T follicular helper cell (primary cell): ENCODE data around the gene APEX1.

Experiments used
- DNase-seq: peaks from one replicate; pipeline ENCODE4 v3.0.0-alpha.2; 2020; ENCODE audit warnings: low read depth
- total RNA-seq, 2 experiments: gene quantifications; one replicate each; lab custom pipeline; 2026; lab: John Stamatoyannopoulos, UW

Gene APEX1
- 102 to 170 reads per million in 2 experiments for total RNA-seq

DNA sequence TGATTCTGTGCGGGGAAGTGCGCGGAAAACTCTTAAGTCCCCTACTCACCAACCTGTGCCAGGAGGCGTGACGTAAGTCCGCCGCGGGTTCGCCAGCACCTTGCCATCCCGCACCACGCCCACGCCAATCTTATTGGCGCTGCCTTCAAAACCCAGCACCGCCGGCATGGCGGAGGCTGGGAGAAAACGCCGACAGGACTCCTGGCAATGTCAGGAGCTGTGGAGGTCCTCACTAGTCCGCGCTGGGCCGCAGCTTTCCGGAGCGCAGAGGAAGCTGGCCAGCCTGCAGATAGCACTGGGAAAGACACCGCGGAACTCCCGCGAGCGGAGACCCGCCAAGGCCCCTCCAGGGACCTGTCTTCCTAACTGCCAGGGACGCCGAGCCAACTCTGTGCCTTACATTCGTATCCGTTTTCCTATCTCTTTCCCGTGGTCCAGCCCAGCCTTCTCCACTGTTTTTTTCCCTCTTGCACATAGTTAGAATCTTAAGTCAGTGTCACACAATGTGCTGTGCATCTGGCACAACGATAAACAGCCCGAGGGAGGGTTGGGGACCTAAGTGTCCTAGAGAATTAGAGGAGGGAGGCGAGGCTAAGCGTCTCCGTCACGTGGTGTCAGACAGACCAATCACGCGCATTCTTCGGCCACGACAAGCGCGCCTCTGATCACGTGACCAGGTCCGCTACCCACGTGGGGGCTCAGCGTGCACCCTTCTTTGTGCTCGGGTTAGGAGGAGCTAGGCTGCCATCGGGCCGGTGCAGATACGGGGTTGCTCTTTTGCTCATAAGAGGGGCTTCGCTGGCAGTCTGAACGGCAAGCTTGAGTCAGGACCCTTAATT, at the start of gene APEX1, which contains the start of gene OSGEP:
APEX1 (plus strand) TSS at position 711 of the 839 bp plus-strand sequence. CDS start 420 bp downstream, outside the sequence.
OSGEP (minus strand) TSS at position 297 of the 839 bp plus-strand sequence; CDS start at position 168, 129 bp downstream.
- DNase-seq = peak; percentile 98

DNA sequence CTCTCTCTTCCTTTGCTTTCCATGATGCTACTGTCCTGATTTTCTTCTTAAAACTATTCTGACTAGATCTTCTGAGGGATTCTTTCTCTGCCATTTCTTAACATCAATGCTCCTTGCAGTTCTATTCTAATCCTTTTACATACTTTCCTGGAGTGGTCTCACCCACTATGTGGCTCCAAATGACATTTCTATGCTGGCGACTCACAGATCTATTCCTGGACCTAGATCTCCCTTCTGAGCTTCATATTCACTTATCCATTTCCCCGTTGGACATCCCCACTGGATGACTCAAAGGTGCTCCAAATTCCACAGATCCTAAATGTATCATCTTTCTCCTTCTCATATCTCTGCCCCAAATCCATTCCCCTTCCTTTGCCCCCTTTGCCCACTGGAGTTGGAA, 45.8 kb upstream of the APEX1 start:
- no peak for DNase-seq

DNA sequence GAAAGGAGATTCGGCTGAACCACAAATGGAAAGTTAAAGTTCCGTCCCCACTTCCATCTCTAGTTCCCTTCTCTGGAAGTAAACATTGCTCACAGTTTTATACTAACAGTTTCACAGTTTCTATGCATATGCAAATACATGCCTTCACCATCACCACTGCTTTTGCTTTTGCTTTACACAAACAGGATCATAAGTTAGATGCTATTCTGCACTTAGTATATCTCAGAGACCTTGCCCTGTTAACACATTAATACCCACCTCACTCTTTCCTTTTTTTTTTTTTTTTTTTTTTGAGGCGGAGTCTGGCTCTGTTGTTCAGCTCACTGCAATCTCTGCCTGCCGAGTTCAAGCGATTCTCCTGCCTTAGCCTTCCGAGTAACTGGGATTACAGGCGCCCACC, 42.6 kb upstream of the APEX1 start:
- DNase-seq = no peak

DNA sequence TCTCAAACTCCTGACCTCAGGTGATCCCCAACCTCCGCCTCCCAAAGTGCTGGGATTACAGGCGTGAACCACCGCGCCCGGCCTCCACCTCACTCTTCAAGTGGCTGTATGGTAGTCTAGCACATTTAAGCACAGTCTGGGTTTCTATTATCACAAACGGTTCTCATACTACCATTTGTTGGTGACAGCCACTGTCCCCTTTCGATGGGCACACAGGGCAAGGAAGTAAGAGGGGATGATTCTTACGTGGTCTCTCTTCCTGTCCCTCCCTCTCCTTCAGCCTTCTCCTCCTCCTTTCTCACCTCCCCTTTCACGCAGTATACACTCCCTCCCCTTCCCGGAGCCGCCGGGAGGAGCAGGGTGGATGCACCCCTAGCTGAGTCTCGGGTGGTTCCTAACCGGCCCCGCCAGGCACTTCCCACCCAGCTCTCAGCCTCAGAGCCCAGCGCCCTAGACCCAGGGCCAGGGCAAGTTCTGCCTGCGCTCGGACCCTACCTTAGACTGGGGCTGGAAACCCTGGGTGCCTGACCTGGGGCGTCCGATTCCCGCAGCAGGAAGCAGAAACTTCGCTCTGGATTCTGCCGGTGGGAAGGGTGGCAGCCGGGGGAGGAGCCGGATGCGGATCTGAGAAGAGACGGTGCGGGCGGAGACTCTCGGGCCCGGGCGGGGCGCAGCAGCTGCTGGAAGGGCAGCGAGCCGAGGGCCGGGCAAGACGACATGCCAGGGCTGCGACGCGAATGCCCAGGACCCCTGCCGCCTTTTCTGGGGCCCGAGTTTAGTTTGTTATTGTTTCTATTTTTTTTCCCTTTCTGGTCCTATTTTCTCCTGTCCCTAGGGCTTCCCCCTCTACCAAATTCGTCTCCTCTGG, 41.9 kb upstream of the APEX1 start, which contains the start of gene TEP1:
TEP1 (minus strand) TSS at position 626 of the 868 bp plus-strand sequence. CDS start 5,062 bp downstream, outside the sequence.
- DNase-seq = peak; percentile 58

DNA sequence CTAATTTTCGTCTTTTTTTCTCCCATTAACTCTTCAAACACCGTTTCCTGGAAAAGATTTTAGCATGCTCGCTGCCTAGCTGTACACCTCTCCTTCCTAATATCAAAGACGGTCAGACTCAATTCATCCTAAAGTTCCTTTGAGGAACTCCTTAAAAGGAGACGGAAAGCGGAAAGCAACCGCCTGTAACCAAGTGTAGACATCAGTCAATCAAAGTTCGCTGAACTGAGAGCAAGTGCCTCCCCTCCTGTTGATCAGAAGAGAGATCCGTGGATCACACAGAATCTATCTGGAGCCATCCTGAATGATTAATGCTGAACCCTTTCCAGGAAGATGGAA, 41.3 kb upstream of the APEX1 start:
- DNase-seq = no peak

DNA sequence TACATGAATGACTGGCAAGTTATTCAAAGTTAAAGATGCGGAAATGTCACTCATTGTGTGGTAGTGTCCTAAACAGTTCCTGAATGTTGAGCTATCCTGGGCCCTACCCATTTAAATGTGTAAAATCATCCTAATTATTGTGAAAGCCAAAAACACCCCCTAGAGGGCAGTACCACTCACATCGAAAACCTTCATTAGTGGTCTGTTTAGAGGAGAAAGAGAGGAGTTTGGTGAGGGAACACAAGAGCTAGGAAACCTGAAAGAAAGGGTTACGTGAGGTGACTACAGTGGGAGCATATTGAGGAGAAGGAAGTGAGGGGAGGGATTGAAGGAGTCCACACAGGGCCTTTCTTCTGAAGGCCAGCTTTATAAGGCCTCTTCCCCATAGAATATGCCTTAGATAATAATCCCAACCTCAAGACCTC, 39.2 kb upstream of the APEX1 start:
- DNase-seq = no peak

DNA sequence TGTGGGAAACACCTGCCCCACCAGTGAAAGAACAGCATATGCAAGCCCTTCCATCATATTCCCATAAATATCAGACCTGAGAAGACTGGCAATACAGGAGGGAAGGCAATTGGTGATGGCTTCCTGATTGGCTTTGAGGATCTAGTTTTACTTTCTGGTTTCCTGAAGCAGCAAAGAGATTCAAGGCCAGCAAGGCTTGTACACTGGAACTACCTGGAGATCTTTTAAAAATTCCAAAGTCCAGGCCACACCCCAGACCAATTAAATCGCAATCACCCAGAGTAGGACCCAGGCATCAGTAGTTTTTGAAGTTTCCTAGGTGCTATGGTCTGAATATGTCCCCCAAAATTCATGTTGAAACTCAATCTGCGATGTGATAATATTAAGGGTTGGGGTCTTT, 38.8 kb upstream of the APEX1 start:
- no peak for DNase-seq

DNA sequence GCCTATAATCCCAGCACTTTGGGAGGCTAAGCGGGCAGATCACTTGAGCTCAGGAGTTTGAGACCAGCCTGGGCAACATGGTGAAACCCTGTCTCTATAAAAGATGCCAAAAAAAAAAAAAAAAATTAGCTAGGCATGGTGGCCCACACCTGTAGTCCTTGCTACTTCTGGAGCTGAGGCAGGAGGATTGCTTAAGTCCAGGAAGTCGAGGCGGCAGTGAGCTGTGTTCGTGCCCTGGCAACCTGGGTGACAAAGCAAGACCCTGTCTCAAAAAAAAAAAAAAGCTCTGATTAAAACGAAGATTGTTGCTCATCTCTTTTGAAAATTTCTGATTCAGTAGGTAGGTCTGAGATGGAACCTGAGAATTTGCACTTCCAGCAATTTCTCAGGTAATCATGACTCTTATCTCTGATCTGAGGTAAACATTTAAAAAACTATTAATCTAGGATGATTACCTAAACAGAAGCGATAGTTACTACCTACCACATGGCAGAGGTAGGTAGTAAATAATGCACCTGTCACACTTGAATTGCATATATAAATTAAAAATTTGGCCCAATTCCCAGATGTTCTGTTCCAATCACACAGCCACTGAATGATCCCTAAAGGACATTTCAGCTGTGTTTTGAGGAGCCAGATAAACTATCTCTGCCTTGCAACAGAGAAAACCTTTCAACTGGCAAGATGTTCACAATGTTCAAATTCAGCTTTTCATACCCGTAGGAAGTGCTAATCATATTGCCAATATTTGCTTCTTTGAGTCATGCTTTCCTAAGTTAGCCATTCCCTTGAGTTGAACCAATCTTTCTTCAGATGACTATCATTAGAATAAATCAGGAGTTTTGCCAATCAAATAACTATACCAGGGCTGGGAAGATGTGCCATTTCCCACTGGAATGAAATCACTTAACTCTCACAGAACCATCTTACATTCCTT, 37.5 kb upstream of the APEX1 start:
- DNase-seq = no peak

DNA sequence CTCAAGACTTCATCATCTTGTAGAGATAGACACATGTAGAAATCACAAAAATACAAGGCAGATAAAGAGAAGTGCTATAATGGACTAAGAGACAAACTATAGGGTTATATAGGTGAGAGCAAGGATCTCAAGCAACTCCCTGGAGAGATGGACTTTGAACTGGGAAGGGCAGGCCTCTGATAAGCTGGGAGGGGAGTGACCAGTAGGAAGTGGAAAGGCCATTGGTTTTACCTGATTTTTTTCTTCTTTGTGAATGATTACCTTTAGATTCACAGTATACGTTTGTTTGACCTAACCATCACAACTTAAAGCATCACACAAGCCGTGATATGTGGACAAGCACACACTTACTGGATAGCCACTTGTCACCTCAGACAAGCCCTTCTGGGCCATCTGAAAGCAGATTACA, 36.5 kb upstream of the APEX1 start:
- no peak for DNase-seq

DNA sequence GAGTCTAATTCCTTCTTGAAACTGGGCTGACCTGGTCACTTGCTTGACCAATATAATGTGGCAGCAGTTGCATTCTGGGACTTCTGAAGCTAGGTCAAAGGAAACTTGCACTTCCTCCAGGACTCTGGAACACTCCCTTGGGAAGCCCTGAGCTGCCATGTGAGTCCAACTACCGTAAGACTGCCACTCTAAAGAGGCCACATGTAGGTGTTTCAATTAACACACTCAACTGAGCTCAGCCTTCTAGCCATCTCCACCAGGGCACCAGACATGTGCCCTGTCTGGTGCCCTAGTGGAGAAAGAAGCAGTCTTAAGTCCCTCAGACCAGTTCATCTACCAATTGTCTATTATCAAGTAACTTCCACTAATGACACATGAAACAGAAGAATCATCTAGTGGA, 35.6 kb upstream of the APEX1 start:
- no peak for DNase-seq

DNA sequence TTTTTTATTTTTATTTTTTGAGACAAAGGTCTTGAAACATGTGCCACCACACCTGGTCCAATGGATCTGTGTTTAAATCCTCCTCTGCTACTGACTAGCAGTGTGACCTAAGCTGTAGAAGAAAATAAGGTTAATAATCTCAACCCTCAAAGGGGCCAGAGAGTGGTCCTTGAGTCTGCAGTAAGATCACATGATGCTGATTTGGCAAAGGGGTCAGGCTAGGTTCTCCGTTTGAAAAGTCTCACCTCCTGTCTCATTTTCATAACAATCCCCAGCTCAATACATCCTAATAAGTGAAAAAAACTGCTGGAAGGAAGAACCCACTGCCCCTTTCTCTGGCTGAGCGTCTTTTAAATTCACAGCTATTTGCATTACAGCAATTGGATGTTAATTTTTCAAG, 33.8 kb upstream of the APEX1 start:
- DNase-seq = no peak

DNA sequence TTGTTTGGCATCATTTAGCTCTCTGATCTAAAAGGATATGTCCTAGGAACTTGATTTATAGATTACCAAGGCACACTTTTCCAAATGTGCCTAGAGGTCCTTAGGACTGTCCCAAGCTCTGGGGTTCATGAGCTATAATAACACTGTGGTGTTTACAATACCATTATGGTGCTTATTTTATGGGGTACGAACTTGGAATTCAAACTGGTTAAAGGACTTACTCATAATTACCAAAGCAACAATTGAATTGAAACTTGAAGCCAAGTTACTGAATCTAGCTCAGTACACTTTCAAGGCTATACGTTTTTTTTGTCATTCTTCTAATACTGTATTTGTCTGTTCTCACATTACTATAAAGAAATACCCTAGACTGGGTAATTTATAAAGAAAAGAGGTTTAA, 32.1 kb upstream of the APEX1 start:
- DNase-seq = no peak

DNA sequence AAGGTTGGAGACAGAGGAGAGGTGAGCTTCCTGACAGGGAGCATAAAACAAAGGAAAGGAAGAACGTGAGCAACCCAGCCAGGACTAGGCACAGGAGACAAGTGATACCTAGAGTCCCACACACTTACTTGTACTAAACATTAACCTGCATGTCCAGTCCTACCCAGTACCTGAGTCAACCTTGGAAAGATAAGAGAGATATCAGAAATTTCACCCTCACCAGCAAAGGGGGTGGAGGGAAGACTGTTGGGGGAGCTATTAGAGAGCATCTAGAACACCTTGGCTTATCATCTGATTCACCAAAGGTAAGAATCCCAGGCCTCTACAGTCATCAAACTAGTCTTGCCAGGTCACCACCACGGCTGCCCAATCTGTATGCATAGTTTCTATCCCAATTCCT, 30.2 kb upstream of the APEX1 start:
- DNase-seq = no peak

DNA sequence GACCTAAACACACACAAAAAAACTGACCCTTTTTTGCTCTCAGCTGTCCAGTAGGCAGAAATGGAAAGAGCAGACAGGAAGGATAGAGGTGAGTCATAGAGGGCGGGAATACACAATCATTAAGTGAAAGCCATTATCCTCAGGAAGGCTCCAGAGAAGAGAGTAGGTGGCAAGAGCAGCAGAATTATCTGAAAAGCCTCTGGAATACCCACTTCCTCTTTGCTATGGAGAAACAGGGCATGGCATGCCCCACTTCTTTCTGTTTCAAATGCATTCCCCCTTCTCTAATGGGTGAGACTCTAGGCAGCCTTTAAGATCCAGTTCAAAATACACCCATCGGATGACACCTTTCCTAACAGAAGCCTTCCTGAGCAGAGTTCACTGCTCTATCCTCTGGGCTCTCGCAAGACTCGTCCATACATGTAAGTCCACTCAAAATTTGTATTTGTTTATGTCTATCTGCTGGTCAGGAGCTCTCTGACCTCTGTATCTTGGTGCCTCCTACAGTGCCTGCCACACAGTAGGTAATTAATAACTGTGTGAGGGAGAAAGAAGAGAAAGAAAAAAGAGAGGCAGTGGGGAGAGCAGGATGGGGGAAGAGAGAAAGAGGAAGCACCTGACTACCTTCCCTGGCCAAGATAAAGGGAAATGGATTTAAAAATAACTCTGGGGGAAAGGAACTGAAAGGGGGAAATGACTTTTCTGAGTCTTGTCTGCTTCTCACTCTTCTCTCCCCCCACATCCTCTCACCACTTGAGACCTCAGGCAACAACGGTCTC, 27.6 kb upstream of the APEX1 start:
- no peak for DNase-seq

DNA sequence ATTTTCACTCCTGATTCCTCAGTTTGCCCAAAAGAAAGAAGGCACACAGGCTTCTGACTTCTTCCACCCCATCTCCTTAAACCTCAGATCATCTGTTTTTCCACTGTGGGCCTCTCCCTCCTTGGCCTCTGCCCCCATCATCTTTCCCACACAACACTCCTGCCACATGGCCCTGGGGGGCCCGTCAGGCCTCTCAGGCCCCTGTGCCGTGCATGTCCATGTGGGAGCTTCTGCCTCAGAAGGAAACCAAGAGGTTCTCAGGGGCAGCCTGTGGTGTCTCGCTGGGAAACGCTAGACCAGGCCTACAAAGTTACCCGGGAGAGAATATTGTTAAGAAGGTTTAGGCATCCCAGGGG, 27.0 kb upstream of the APEX1 start:
- no peak for DNase-seq

DNA sequence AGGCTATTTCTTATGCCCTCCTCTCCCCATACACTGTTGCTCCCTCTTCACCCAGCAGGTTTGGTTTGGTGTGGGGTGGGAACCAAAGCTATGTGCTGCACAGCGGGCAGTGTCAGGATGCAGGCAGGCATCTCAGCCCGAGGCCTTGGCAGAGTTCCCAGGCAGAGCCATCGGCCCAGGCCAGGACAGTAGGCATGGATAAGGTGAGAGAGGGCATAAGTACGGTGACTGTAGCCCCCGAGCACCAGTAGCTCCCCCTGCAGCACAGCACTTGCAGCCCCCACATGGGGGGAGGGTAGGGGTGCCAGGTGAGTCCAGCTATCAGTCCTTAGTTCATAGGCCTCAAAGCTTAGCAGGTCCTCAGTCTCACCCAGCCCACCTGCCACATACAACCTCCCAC, 26.2 kb upstream of the APEX1 start:
- DNase-seq = no peak

DNA sequence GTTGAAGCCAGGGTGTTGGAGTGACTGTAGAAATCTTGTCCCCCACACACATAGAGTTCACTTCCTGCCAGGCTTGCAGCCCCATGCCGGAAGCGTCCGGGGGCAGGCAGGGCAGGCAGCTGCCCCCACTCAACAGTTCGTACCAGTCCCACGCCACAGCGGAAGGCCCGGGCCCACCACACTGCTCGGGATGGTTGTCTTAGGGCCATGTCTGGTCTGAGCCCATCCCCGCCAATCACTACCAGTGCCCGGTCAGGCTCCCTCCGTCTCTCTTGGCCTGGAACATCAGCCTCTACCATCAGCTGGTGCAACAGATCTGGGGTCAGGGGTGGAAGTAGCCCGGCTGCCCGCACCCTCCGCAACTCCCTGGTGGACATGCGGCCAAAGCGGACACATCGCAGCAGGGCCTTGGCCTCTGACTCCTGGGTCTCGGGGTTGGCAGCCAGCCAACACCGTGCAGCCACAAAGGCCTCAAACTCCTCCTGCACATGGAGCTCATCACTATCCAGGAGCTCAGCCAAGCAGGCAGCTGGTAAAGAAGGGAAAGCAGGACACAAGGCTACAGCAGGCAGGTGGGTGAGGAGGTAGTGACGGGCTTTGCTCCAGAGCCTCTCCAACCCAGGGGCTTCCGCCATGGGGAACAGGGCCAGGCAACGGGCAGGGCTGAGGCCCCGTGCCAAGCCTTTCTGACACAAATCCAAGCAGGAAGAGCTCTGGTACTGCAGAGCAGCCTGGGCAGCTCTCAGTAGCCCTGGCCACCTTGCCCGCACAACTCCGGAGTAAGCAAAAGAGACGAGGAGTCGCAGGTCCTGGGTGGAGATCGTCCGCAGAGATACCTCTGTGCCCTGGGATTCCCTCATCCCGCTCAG, 25.0 kb upstream of the APEX1 start:
- DNase-seq = no peak

DNA sequence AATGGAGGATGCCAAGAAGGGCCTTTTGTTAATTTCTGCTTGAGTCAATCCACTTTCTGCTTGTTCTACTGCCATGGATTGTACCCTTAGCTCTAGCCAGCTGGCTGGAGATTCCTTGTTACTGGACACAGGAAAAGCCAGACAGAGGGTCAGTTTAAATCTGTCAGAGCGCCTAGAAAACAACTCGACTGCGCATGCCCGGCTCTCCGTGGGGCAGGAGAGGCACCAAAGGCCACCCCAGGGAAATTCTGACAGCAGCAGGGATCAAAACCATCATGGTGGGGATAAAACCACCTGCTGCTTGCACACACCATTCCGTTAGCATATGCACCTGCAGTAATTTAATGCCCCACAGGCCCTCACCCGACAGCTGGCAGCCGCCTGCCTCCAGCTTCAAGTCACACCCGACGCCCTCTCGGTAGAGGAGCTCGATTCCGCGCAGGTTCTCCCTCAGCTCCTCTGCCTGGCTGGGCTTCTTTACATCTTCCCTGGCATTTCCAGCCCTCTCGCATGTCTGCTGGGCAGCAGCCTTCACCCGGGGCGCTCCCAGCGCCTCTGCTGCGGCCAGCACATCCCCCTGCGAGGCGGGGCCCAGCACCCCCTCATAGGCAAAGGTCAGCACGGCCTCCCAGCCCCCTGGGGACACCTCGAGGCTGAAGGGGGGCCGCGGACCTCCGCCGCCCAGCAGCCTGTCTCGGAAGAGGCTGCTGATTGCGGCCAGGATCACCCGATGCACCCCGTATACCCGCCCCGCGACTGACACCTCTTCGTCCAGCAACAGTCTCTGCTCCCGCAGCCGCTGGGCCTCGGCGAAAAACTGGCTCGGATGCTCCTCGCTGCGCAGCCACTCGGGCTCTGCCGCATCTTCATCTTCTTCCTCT, 20.1 kb upstream of the APEX1 start:
- DNase-seq = no peak
